Fibroblast of the aortic adventitia (primary cell): ENCODE data around the gene CD74. TPM values are rescaled to one million over a fixed set of nuclear protein-coding genes. Genes with fewer than 3 reads are reported as not detected.

Experiments
- DNase-seq: peaks from one replicate; pipeline ENCODE4 v3.0.0-alpha.2; 2010; ENCODE audit warnings: low read depth
- H3K4me3 ChIP-seq: 2 replicates; pipeline ENCODE4 v1.5.1; 2011; ENCODE audit warnings: low read depth, mild to moderate bottlenecking, control low read depth, low read length, moderate library complexity
- total RNA-seq: library from RNA; depleted of rRNA; stranded (reverse); fragments of >200 nt; gene quantifications from 2 replicates; pipeline ENCODE4 v1.2.3, GENCODE V29; 2012; ENCODE audit warnings: low replicate concordance
- TF ChIP-seq, protein P1 (sequence below): IDR thresholded peaks from 2 replicates; pipeline ENCODE4 v1.5.1; 2011; ENCODE audit warnings: mild to moderate bottlenecking, low read length, control low read depth, inconsistent platforms; ENCODE audit not compliant: insufficient read depth

The CD74 gene
- total RNA-seq, 1 donor = 1.1 TPM

DNA sequence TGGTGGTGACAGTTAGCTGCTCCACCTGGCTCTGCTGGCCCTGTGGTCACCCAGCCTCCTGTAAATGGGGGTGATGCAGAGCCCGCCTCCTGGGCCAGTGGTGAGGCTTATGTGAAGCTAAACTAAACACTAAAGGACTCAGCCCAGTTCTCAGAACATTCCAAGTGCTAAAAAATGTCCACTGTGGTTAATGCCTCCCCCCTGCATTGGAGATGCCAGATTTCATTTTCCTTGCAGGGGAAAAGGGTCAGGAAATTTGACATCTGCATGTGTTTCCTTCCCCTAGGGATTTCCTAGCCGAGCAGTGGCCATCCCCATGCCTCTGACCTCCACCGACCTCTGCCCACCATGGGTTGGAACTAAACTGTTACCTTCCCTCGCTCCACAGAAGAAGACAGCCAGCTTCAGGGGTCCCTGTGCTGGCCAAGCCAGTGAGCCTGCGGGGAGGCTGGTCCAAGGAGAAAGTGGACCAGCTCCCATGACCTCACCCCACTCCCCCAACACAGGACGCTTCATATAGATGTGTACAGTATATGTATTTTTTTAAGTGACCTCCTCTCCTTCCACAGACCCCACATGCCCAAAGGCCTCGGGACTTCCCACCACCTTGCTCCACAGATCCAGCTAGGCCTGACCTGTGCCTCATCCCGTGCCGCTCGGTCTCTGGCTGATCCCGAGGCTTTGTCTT, 13.0 kb downstream of the CD74 start:
- TF ChIP-seq, protein P1, sequence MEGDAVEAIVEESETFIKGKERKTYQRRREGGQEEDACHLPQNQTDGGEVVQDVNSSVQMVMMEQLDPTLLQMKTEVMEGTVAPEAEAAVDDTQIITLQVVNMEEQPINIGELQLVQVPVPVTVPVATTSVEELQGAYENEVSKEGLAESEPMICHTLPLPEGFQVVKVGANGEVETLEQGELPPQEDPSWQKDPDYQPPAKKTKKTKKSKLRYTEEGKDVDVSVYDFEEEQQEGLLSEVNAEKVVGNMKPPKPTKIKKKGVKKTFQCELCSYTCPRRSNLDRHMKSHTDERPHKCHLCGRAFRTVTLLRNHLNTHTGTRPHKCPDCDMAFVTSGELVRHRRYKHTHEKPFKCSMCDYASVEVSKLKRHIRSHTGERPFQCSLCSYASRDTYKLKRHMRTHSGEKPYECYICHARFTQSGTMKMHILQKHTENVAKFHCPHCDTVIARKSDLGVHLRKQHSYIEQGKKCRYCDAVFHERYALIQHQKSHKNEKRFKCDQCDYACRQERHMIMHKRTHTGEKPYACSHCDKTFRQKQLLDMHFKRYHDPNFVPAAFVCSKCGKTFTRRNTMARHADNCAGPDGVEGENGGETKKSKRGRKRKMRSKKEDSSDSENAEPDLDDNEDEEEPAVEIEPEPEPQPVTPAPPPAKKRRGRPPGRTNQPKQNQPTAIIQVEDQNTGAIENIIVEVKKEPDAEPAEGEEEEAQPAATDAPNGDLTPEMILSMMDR = no peak
- H3K4me3 ChIP-seq = no peak overlapping the region
- no peak for DNase-seq

DNA sequence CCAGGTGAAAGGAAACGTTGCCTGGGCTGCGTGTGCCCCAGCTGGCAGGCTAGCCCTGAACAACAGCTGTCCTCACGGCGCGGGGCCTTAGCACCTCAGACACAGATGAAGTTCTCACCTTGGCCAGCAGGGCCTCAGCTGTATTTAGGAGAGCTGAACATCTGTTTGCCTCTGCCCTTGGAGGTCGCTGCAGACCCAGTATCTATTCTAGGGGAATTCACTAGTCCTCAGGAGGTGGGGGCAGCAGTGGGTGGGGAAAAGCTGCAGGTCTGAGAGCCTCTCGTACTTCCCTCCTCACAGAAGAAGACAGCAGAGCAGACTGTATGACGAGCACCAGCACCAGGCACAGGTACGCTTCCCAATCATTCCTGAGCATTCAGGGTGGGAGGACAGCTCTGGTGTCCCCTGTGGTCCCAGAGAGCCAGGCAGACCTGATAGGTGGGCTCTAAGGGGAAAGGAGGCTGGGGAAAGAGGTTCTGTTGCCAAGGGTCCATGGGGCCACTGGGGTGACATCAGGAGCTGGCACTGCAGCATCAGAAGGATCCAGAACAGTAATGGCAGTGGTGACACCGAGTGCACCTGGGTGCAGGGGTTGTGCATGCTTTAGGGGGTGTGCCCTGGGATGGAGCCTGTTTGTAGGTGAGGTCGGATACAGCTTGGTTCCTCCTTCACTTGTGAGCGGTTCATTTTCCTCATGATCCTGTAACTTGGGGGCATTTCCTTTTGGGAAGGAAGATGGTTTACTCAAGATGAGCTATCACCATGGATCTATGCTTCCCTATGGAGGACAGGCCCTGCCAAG, 13.8 kb downstream of the CD74 start:
- DNase-seq = no peak
- TF ChIP-seq, protein P1 = peak; percentile 33
- no peak overlapping the region for H3K4me3 ChIP-seq

DNA sequence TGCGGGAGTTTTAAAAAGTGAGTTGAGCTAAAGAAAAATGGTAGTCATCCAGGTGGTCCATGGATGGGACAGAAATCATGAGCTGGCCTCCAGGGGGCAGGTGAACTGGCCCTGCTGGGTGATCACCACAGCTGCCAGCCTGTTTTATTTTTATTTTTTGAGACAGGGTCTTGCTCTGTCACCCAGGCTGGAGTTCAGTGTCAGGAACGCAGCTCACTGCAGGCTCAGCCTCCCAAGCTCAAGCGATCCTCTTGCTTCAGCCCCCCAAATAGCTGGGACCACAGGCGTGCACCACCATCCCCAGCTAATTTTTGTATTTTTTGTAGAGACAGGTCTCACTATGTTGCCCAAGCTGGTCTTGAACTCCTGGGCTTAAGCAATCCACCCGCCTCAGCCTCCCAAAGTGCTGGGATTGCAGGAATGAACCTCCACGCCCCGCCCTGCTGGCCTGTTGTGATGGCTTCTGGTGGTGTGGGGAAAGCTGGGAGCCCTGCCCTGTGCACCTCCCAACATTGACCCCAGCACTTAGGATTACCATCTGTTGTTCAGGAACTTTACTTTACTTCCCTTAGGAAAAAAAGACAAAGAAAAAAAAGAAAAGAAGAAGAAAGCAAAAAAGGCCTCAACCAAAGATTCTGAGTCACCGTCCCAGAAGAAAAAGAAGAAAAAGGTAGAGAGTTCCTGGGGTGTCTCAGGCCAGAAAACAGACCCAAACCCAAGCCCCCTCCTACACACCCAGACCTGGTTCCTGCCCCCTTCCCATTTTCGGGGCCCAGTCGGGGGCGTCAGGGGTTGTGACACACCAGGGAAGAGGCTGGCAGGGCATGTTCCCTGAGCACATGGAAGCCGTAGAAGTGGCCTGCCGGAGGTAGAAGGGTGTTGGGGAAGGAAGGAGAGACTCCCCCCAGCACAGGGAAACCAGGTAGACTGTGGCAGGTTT, 14.7 kb downstream of the CD74 start:
- DNase-seq = no peak
- no peak overlapping the region for H3K4me3 ChIP-seq
- TF ChIP-seq, protein P1 = peak; percentile 5

DNA sequence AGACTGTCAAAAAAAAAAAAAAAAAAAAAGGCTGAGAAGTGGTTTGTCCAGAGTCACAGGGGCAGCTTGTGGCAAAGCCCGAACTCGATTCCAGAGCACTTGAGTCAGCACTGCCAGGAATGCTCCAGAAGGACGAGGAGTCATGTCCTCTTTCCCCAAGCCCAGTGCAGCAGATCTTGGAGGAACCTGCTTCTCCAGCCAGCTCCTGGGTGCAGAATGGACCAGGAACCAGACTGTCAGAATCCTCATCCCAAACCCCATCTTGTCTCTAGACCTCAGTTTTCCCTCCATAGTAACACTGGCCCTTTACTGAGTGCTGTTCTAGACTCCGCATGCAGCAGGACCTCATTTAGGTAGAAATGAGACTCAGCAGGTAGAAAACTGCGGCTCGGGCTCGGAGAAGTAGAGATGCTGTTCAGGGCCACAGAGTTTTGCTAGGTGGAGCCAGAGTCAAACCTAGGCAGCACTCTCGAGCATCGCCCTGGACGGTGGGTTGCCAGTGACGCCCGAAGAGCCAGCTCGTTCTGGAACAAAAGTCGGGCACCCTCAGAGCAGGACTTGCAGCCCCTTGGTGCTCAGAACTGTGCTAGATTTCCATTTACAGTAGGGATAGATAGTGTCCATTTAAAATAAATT, 15.4 kb downstream of the CD74 start:
- no peak for DNase-seq
- no peak overlapping the region for H3K4me3 ChIP-seq

DNA sequence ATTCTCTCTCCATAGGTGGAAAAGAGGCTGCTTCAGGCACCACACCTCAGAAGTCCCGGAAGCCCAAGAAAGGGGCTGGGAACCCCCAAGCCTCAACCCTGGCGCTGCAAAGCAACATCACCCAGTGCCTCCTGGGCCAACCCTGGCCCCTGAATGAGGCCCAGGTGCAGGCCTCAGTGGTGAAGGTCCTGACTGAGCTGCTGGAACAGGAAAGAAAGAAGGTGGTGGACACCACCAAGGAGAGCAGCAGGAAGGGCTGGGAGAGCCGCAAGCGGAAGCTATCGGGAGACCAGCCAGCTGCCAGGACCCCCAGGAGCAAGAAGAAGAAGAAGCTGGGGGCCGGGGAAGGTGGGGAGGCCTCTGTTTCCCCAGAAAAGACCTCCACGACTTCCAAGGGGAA, 16.4 kb downstream of the CD74 start:
- DNase-seq = no peak
- H3K4me3 ChIP-seq = no peak overlapping the region
- TF ChIP-seq, protein P1 = no peak

More for the DNA sequence above, 15.4 kb downstream of the CD74 start:
- TF ChIP-seq, protein P1 = no peak

DNA sequence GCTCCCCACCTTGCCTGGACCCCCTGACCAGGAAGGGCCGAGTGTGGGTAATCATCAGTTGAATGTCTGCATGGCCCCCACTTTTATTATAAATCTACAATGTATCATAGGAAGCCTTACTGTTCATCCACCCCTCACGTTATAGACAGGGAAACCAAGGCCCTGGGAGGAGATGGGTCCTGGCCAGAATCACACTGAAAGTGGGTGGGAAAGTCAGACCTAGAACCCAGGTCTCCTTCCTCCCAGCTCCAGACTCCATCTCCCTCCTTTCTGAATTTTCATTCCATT, 17.1 kb downstream of the CD74 start:
- DNase-seq = no peak
- no peak overlapping the region for H3K4me3 ChIP-seq
- TF ChIP-seq, protein P1 = no peak
